NCI-H2196 treated with DMSO at 0.1 percent for 48 hours (cell line): ENCODE results near the gene VAC14.

Experiments used
- DNase-seq: peaks from one replicate; lab custom pipeline; 2025; ENCODE audit not compliant: unreplicated experiment; lab: John Stamatoyannopoulos, UW

The VAC14 gene

DNA sequence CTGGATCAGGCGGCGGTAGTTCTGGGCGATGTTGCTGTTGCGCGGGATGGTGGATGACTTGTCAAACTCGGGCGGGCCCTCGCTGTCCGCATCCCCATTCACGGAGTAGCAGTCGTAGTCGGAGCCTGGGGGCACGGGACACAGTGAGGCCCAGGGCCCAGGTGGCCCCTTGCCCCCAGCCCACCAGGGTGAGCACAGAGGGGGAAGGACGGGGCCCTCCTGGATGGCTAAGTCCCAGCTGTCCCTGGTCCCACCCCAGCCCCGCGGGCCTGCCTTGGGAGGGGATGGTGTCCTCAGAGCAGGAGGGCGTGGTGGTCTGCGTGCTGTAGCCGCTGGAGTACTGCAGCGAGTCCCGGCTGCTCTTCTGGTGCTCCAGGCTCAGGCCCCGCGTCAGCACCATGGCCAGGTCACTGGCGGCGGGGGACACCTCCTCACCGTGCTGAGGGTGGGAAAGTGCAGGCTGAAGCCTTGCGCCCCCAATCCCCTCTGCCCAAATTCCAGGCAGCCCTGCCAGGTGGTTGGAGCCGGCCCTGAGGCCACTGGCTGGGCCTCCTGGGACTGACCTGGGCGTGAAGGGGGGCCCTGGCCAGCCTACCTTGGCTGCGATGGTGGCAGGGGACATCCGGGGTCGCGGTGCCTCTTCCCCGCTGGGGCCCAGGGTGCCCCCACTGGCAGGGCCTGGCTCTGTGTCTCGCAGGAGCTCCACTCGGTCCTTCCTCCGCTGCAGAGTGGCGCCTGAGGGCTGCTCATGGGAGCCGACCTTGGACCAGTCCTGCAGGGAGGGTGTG lies 136.4 kb downstream of the VAC14 start:
- no peak for DNase-seq

DNA sequence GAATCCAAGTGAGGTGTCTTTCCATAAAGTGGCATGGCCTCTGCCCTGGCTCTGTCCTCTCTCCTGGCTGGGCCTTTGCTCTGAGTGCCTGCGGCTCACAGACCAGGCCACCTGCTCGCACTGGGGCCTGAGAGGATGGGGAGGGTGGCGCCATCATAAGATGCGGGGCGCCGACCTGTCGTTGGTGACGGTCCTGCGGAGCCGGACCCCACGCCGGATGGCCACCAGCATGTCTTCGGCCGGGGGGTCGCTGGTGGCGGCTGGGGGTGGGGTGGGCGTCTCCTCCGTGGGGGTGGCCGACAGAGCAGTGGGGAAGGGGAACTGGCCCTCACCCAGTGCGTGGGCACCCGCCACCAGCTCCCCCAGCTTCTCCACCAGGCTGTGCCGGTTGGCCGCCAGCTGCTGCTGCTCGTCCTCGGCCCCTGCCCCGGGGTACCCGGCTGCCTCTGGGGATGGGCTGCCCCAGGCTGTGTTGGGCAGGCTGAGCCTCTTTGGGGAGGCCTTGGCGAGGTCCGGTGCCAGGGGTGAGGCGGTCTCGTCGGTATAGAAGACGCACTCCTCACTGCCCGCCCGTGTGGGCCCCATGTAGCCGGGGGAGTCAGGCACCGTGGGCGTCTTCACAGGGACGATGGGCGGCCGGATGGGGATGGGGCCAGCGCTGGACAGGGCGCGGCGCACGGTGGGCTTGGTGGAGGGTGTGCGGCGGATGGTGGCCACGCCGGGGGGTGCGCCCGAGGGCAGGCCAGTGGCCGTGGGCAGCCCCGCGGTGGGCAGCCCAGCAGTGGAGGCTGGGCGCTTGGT lies 137.2 kb downstream of the VAC14 start:
- DNase-seq = no peak

- no peak for DNase-seq
Observed at GRCh38 chr16:70662991-70663523, 137.9 kb downstream of the VAC14 start.

GRCh38 chr16:70661918-70662641 lies 138.9 kb downstream of the VAC14 start:
- no peak for DNase-seq

DNA sequence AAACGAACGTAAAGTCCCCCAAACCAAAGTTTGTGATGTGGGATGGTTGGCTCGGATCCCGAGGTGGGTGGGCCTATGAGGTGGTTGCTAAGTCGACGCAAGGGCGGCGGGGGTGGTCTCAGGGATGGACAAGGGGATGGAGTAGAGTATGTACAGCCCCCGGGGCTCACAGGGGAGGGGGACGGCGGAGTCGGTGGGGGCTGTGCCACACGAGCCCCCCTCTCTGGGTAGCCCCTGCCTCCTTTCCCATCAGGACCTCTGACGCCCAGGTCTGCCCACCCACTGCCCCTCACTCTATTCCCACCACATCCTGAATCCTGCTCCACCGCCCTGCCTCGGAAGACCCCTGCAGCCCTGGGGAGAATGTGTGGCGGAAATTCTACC lies 139.4 kb downstream of the VAC14 start:
- no peak for DNase-seq

- DNase-seq = no peak
Observed at GRCh38 chr16:70660672-70661350, 140.1 kb downstream of the VAC14 start.

DNA sequence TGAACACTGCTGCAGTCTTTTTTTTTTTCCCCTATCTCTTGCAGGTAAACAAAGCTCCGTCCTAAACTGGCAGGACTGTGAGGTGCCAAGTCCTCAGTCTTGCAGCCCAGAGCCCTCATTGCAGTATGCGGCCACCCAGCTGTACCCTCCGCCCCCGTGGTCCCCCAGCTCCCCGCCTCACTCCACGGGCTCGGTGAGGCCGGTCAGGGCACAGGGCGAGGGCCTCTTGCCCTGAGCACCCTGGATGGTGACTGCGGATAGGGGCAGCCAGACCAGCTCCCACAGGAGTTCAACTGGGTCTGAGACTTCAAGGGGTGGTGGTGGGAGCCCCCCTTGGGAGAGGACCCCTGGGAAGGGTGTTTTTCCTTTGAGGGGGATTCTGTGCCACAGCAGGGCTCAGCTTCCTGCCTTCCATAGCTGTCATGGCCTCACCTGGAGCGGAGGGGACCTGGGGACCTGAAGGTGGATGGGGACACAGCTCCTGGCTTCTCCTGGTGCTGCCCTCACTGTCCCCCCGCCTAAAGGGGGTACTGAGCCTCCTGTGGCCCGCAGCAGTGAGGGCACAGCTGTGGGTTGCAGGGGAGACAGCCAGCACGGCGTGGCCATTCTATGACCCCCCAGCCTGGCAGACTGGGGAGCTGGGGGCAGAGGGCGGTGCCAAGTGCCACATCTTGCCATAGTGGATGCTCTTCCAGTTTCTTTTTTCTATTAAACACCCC lies 140.8 kb downstream of the VAC14 start:
- DNase-seq = no peak

GRCh38 chr16:70659546-70659945 lies 141.4 kb downstream of the VAC14 start:
- DNase-seq = no peak

DNA sequence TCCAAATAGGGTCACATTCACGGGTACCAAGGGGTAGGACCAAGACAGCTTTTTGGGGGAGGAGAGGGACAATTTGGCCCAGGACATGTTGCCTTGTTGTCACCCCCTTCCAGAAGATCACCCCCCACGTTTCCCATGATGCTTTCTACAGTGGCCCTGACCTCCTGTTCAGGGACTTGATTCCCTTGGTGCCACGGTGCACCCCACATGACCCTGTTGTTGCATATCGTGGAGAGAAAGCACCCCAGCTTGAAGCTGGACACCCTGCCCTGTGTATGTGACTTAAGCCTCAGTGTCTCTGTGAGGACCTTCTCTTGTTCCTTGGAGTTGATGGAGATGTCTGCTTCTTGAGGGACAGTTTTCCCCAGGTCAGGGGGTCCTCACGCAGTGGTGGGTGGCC lies 142.0 kb downstream of the VAC14 start:
- no peak for DNase-seq

DNA sequence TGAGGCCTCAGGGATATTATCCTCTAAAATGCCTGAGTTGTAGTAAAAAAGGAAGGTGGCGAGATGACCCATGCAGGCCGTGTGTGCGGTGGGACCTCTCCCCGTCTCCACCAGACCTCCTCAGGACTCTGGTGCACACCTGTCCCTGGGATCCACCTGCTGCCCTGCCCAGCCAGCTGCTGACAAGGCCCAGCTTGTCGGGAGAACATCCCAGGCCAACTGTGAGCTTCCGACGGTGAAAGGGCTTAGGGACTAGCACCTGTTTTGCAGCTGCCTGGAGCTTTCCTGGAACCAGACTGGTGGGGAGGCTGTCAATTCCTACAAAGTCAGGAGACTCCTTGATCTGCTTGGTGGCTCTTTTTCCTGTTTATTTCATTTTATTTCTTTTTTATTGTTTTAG lies 143.0 kb downstream of the VAC14 start:
- DNase-seq = no peak

GRCh38 chr16:70656712-70657263 lies 144.2 kb downstream of the VAC14 start:
- no peak for DNase-seq

DNA sequence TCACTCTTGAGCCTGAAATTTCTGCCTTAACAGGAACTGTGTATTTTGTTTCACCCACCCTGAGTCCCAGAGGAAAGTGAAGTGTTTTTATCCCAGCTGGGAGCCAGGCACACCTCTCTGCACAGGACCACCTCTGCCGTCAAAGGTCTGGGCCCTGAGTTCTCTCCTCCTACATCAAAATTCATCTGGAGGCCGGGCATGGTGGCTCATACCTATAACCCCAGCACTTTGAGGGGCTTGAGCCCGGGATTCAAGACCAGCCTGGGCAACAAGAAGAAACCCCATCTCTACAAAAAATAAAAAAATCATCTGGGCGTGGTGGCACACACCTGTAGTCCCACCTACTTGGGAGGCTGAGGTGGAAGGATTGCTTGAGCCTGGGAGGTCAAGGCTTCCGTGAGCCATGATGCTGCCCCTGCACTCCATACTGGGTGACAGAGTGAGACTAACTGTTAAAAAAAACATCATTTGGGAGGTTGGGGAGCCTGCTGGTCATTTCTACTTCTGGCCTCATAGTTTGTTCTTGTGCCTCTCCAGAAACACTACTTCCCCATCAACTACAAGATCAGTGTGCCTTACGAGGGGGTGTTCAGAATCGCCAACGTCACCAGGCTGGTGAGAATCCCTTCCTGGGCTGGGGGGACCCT lies 144.8 kb downstream of the VAC14 start:
- no peak for DNase-seq

- DNase-seq = no peak
Observed at GRCh38 chr16:70653809-70654771, 146.9 kb downstream of the VAC14 start.

GRCh38 chr16:70653406-70653805 lies 147.6 kb downstream of the VAC14 start:
- no peak for DNase-seq

DNA sequence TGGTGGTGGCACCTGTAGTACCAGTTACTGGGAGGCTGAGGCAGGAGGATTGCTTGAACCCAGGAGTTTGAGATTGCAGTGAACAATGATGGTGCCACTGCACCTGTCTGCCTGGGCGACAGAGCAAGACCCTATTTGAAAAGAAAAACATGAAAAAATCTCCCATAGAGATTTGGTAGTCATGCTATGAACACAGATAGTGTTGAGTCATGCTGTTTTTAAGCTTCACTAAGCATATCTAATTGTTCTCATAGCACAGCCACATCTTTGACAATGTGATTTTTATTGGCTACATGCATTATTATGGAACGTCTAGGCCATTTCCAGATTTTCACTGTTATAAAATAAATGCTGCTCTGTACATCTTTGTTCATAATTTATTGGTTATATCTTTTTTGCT lies 148.6 kb downstream of the VAC14 start:
- DNase-seq = no peak

DNA sequence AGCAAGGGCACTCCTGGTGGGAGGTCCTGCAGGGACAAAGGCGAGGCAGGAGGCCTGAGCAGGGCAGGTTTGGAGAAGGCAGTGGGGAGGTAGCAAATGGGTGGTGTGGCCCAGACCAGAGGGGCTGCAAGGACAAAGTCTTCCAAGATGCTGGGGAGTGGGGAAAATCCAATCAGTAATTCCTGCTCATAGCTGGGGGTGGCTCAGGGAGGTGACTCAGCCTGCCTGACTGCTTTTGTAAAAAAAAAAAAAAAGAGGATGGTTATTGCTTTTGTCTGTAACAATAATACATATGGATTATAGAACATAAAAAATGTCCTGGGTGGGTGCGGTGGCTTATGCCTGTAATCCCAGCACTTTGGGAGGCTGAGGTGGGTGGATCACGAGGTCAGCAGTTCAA lies 149.4 kb downstream of the VAC14 start:
- no peak for DNase-seq

GRCh38 chr16:70650216-70650615 lies 150.7 kb downstream of the VAC14 start:
- no peak for DNase-seq

GRCh38 chr16:70649300-70649699 lies 151.7 kb downstream of the VAC14 start:
- no peak for DNase-seq
